Right lobe of liver (tissue), 6 donors: ENCODE data around the gene NCOA3. TPM values are rescaled to one million over a fixed set of nuclear protein-coding genes. Genes with fewer than 3 reads are reported as not detected.

Experiments
- ATAC-seq, 4 donors: fragments of 200-7000 bp; cut with Tn5 transposase; one replicate each; pipeline ENCODE4 v1.9.1; 2020; ENCODE audit warnings: mild to moderate bottlenecking in 4 of 4, moderate library complexity in 4 of 4
- DNase-seq, 3 donors: peaks; one replicate each; pipeline ENCODE4 v3.0.0-alpha.2; 2020
- H3K27ac ChIP-seq, 3 donors: fragments of 200-600 bp; one replicate each; pipeline ENCODE4 v1.8.0; 2022
- H3K27me3 ChIP-seq, 2 donors: fragments of 200-600 bp; one replicate each; pipeline ENCODE4 v1.8.0; 2022
- H3K36me3 ChIP-seq, 4 donors: fragments of 200-600 bp; sonication (generic) in 1 of 4; one replicate each; pipeline versions ENCODE4 v1.5.1 to v1.8.0; 2017 to 2022; ENCODE audit warnings: control low read depth in 1 of 4
- H3K4me1 ChIP-seq, 4 donors: fragments of 200-600 bp; sonication (generic) in 1 of 4; one replicate each; pipeline versions ENCODE4 v1.5.1 to v1.8.0; 2017 to 2022; ENCODE audit warnings: control low read depth in 1 of 4
- H3K4me3 ChIP-seq, 3 donors: fragments of 200-600 bp; one replicate each; pipeline ENCODE4 v1.8.0; 2022
- H3K9me3 ChIP-seq, 4 donors: fragments of 200-600 bp; sonication (generic) in 1 of 4; one replicate each; pipeline versions ENCODE4 v1.5.1 to v1.8.0; 2017 to 2022; ENCODE audit warnings: control low read depth in 1 of 4
- CTCF ChIP-seq, 4 donors: fragments of 200-600 bp in 3 of 4; fragments of 450-650 bp in 1 of 4; IDR thresholded peaks; one replicate each; pipeline versions ENCODE4 v1.5.1 to v1.8.0; 2016 to 2022; ENCODE audit warnings: antibody characterized with exemption in 4 of 4, mild to moderate bottlenecking in 2 of 4
- POLR2A ChIP-seq: fragments of 450-650 bp; IDR thresholded peaks from one replicate; pipeline ENCODE4 v1.6.1; 2017; ENCODE audit warnings: antibody characterized with exemption, mild to moderate bottlenecking
- WGBS: methylation state at CpG from one replicate; pipeline ENCODE4 v1.1.6; 2018; ENCODE audit warnings: low coverage, low lambda C conversion rate; ENCODE audit not compliant: insufficient coverage; ENCODE audit errors: missing lambda C conversion rate; 5-methylcytosine and 5-hydroxymethylcytosine counted together
- intact Hi-C, 2 donors: fragments of 100-400 bp; cut with DNase I; formaldehyde crosslinking; loops; one replicate each; pipeline versions ENCODE4 v1.11.2 to v1.14.1; 2022
- total RNA-seq, 6 experiments: library from RNA; depleted of rRNA in 2 of 6; stranded (reverse); fragments of >200 nt in 2 of 6; fragmentation: NEBNext Ultra II Directional in 3 of 6; extraction: Animal tissue kit (Norgen Biotek cat#: 25700) in 3 of 6; gene quantifications; one replicate each; pipeline versions ENCODE4 v1.1.0 to v1.2.4, GENCODE V29; 2016 to 2023
- donor health status: DM: no; HTN: yes; CAD: no.
- donor health status: DM: no; HTN: no; CAD: no.
- donor health status: DM: no; HTN: no; CAD: no.
- donor health status: DM: no; HTN: yes; CAD: no.
- donor health status: DM: no; HTN: yes; CAD: no.

NCOA3 gene
- total RNA-seq, 6 experiments from 2014 or later, result 11.2 to 15.1 (median 13.8) TPM

DNA sequence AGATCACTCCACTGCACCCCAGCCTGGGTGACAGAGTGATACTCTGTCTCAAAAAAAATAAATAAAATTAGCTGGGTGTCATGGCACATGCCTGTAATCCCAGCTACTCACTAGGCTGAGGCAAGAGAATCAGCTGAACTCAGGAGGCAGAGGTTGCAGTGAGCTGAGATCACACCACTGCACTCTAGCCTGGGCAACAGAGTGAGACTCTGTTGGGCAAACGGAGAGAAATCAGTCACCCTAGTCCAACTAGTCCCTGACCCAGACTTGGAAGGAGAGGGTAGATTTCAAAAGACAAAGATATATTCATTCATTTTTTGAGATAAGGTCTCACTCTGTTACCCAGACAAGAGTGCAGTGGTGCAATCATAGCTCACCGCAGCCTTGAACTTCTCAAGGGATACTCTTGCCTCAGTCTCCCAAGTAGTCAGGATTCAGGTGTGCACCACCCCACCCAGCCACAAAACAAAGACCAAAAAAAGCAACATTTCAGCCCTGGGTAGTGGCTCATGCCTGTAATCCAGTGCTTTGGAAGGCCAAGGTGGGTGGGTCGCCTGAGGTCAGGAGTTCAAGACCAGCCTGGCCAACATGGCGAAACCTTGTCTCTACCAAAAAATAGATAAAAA is 26.2 kb upstream of the NCOA3 start:
- intact Hi-C loops, result no loop called here
- Histone ChIP-seq H3K9me3 (no peaks in the 10 kb centered on the region), H3K27me3 (no peaks in the 10 kb centered on the region), H3K27ac (no peak overlapping the region), H3K4me1 (no peaks in the 10 kb centered on the region), H3K4me3 (no peak overlapping the region), H3K36me3 (no peaks in the 10 kb centered on the region)
- no peak for ATAC-seq
- DNase-seq, result no peak
- TF ChIP-seq POLR2A (no peak), CTCF (IDR thresholded peaks at IDR 0.05) (no peak)
- WGBS, result no CpG with 5 or more reads among the region's 4 CpGs

DNA sequence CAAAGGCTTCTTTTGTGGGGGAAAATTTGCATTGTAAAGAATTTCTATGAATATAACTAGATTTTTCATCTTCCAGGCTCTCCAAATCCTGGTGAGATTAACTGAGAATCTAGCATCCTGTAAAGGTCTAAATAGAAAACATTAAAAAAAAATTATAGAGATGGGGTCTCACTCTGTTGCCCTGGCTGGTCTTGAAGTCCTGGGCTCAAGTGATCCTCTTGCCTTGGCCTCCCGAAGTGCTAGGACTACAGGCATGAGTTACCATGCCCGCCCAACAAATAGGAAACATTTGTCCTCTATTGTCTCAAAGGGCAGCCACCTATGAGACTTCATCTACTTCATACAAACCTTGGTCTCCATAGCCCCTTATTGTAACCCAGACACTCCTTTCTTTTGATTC is 25.2 kb upstream of the NCOA3 start:
- WGBS, result 100% methylated on average over 2 of the region's 2 CpGs
- no peak overlapping the region for H3K4me3 ChIP-seq
- no peaks in the 10 kb centered on the region for H3K27me3 ChIP-seq
- H3K9me3 ChIP-seq, result no peaks in the 10 kb centered on the region
- TF ChIP-seq CTCF (IDR thresholded peaks at IDR 0.05) (no peak), POLR2A (no peak)
- H3K27ac ChIP-seq, result no peak overlapping the region
- intact Hi-C loops, result no loop called here
- DNase-seq (no peak), ATAC-seq (no peak)
- H3K36me3 ChIP-seq, result no peaks in the 10 kb centered on the region
- no peaks in the 10 kb centered on the region for H3K4me1 ChIP-seq

GRCh38 chr20:47479093-47479492 is 22.6 kb upstream of the NCOA3 start:
- no peak overlapping the region for H3K4me3 ChIP-seq
- intact Hi-C loops, result no loop called here
- H3K9me3 ChIP-seq, result no peaks in the 10 kb centered on the region
- no peaks in the 10 kb centered on the region for H3K4me1 ChIP-seq
- ATAC-seq, result no peak
- no peaks in the 10 kb centered on the region for H3K36me3 ChIP-seq
- H3K27ac ChIP-seq, result no peak overlapping the region
- WGBS, result 100% methylated on average over 3 of the region's 4 CpGs
- TF ChIP-seq POLR2A (no peak), CTCF (IDR thresholded peaks at IDR 0.05) (no peak)
- no peak for DNase-seq
- no peaks in the 10 kb centered on the region for H3K27me3 ChIP-seq

GRCh38 chr20:47479506-47479905 is 22.2 kb upstream of the NCOA3 start:
- intact Hi-C loops, result no loop called here
- ATAC-seq, result peak; percentile 38 to 53 (median 51)
- no peak overlapping the region for H3K27ac ChIP-seq

More at GRCh38 chr20:47479506-47479905, 22.2 kb upstream of the NCOA3 start:
- DNase-seq, result no peak
- H3K36me3 ChIP-seq, result no peaks in the 10 kb centered on the region
- H3K4me1 ChIP-seq, result no peaks in the 10 kb centered on the region
- no peak overlapping the region for H3K4me3 ChIP-seq
- TF ChIP-seq POLR2A (no peak), CTCF (IDR thresholded peaks at IDR 0.05) (no peak)
- no peaks in the 10 kb centered on the region for H3K27me3 ChIP-seq
- H3K9me3 ChIP-seq, result no peaks in the 10 kb centered on the region
